Activated CD4-positive, alpha-beta T cell treated with anti-CD3 and anti-CD28 coated beads, Interleukin-2, amount 10 ng/mL, durations not matched to agents 24 days and 14 days (primary cell): ENCODE data around the gene TSHZ2. TPM values are rescaled to one million over a fixed set of nuclear protein-coding genes. Genes with fewer than 3 reads are reported as not detected.

Experiments used
- DNase-seq: peaks from one replicate; pipeline ENCODE4 v3.0.0; 2022
- H3K27ac Mint-ChIP-seq: one replicate; pipeline ENCODE4 v1.8.0; 2022; ENCODE audit warnings: mild to moderate bottlenecking, mixed read lengths
- H3K27me3 Mint-ChIP-seq: one replicate; pipeline ENCODE4 v1.8.0; 2022; ENCODE audit warnings: mixed read lengths
- H3K36me3 Mint-ChIP-seq: one replicate; pipeline ENCODE4 v1.8.0; 2022; ENCODE audit warnings: low read depth, mild to moderate bottlenecking, mixed read lengths
- H3K4me1 Mint-ChIP-seq: one replicate; pipeline ENCODE4 v1.8.0; 2021; ENCODE audit warnings: mixed read lengths
- H3K4me3 Mint-ChIP-seq: one replicate; pipeline ENCODE4 v1.8.0; 2022; ENCODE audit warnings: mild to moderate bottlenecking, moderate library complexity, mixed read lengths
- H3K9me3 Mint-ChIP-seq: one replicate; pipeline ENCODE4 v1.8.0; 2021; ENCODE audit warnings: mixed read lengths
- intact Hi-C: fragments of 100-400 bp; cut with micrococcal nuclease; formaldehyde crosslinking; loops from one replicate; pipeline ENCODE4 v1.15.1; 2023
- total RNA-seq: library from RNA; stranded (reverse); gene quantifications from 2 replicates; pipeline ENCODE4 v1.2.3, GENCODE V29; 2022

The TSHZ2 gene
- total RNA-seq, 1 donor from 2014 or later = 29.5 TPM

DNA sequence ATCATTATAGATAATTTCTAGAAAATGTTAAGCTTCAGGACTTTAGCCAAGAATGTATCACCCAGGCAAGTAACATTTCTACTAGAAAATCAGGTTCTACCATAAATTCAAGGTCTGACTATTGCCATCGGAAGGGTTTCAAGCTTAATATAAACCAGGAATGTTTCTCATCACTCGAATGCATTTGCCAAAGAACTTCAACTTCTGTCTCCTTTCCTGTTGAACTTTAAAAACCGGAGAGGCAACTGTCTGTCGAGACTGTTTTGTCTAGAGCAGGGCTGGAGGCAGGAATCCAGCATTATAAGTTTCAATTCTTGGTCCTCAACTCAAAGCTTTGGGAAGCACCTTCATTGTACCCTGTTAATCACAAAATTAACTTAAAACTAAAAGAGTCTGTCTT, 356.8 kb downstream of the TSHZ2 start:
- peaks cover 5% of the 10 kb centered on the region for H3K4me1 Mint-ChIP-seq
- H3K27me3 Mint-ChIP-seq = no peaks in the 10 kb centered on the region
- peaks cover 11% of the 10 kb centered on the region for H3K36me3 Mint-ChIP-seq
- intact Hi-C loops = no loop called here
- H3K27ac Mint-ChIP-seq = no peak overlapping the region
- no peak overlapping the region for H3K4me3 Mint-ChIP-seq
- no peak for DNase-seq
- H3K9me3 Mint-ChIP-seq = peaks cover 3% of the 10 kb centered on the region

GRCh38 chr20:53329781-53330180, 357.6 kb downstream of the TSHZ2 start:
- Mint-ChIP-seq H3K9me3 (peaks cover 4% of the 10 kb centered on the region), H3K4me3 (no peak overlapping the region), H3K36me3 (peaks cover 8% of the 10 kb centered on the region), H3K4me1 (peaks cover 5% of the 10 kb centered on the region), H3K27me3 (no peaks in the 10 kb centered on the region), H3K27ac (no peak overlapping the region)
- DNase-seq = no peak
- intact Hi-C loops = no loop called here

DNA sequence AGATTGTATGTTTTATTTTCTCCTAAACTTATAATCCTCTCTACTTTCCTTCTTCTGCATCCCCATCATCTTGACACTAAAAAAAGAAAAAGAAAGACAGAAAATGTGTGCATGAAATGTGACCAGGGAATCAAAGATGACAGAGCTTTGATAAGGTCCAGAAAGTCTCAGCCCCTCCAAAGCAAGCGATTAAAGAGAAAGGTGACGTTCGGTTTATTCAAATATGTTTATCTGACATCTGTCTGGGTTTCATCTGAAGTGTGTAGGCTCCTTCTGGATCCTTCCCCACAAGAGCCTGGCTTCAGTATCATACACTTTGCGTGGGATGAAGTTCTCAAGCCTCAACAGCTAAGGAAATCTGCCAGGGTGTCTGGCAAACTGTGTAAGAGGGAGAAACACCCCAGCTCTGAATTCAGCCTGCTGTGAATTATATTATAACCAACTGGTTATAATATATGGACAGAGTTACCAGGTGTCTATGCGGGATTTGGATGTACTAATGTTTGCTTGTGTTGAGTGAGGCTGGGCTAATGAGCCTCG, 358.5 kb downstream of the TSHZ2 start:
- peaks cover 3% of the 10 kb centered on the region for H3K4me1 Mint-ChIP-seq
- no peak for DNase-seq
- H3K9me3 Mint-ChIP-seq = peaks cover 4% of the 10 kb centered on the region
- H3K4me3 Mint-ChIP-seq = no peak overlapping the region
- intact Hi-C loops = no loop called here
- peaks cover 4% of the 10 kb centered on the region for H3K36me3 Mint-ChIP-seq
- H3K27me3 Mint-ChIP-seq = no peaks in the 10 kb centered on the region
- no peak overlapping the region for H3K27ac Mint-ChIP-seq

DNA sequence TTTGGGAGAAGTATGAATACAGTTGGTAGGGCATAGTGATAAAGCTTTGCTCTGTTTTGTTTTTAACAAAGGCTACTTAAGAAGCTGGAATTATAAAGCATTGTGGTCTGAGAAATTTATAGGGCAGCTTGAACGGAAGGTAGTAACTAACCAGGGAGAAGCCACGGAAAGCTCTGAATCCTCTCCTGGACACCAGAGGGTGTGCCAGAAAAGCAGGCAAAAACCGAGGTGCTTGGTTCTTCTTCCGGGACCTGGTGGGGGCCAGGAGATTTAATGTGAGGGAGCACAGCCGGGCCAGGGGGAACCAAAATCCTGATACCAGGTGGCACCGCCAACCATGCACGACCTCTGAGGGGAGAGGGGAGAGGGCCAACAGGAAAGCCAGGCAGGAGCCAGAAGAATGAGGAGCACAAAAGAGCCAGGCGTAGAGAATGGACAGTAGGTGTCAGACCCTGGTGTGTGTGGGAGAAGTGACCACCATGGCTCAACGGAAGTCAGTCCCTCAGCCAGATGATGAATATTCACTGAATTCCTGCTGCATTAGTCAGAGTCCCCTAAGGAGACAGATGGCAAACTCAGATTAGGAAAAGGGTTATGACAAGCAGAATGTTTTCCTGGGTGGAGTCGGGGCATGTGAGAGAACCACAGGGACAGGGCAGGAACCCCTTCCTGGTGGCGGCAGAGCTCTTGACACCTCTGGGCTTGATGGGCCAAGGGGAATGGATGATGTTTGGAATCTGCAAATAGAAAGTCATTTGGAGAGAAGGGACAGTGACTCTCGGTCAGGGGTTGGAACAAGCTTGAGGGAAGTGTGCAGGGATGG, 359.2 kb downstream of the TSHZ2 start:
- DNase-seq = no peak
- Mint-ChIP-seq H3K4me1 (peaks cover 3% of the 10 kb centered on the region), H3K9me3 (peaks cover 4% of the 10 kb centered on the region), H3K27ac (no peak overlapping the region), H3K4me3 (no peak overlapping the region), H3K27me3 (no peaks in the 10 kb centered on the region), H3K36me3 (peaks cover 4% of the 10 kb centered on the region)
- intact Hi-C loops = no loop called here

DNA sequence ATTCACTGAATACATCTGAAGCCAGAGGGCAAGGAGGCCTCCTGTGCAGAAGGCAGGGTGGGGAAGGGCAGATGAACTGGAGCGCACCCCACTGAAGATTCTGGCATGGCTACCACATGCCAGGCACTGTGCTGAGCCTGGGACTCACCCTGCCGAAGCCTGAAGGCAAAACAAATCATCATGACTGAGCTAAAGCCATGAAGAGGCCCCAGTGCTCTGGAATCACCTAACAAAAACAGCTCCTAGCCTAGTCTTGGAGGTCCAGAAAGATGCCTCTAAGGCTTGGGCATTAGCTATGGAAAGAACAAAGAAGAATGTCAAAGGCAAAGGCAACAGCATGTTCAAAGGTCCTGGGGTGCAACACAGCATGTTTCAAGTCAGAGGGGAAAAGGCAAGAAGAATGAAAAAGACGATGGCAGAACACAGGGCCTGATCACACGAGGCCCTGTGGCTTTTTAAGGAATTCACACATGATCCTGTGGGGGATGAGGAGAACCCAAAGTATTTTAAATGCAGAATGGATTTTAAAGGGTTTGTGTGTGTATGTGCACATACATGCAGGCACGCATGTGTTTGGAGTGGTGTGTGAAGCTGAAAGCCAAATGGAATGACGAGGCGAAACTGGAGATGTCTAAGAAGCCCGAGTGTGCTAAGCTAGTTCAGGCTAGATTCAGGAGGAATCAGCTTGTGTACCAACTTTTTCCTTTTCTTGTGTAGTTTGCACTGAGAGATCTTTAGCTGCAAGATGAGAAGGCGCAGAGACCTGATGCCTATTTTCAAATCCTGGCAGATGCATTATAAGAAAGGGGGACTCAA, 360.1 kb downstream of the TSHZ2 start:
- Mint-ChIP-seq H3K27me3 (no peaks in the 10 kb centered on the region), H3K36me3 (peaks cover 4% of the 10 kb centered on the region), H3K4me3 (no peak overlapping the region), H3K9me3 (peaks cover 4% of the 10 kb centered on the region), H3K27ac (no peak overlapping the region), H3K4me1 (peaks cover 3% of the 10 kb centered on the region)
- intact Hi-C loops = no loop called here
- no peak for DNase-seq

GRCh38 chr20:53334861-53335260, 362.7 kb downstream of the TSHZ2 start:
- H3K36me3 Mint-ChIP-seq = peaks cover 4% of the 10 kb centered on the region
- no peak overlapping the region for H3K4me3 Mint-ChIP-seq
- H3K9me3 Mint-ChIP-seq = peaks cover 4% of the 10 kb centered on the region
- no peaks in the 10 kb centered on the region for H3K27me3 Mint-ChIP-seq
- peaks cover 3% of the 10 kb centered on the region for H3K4me1 Mint-ChIP-seq
- no peak for DNase-seq
- no peak overlapping the region for H3K27ac Mint-ChIP-seq
- intact Hi-C loops = no loop called here

DNA sequence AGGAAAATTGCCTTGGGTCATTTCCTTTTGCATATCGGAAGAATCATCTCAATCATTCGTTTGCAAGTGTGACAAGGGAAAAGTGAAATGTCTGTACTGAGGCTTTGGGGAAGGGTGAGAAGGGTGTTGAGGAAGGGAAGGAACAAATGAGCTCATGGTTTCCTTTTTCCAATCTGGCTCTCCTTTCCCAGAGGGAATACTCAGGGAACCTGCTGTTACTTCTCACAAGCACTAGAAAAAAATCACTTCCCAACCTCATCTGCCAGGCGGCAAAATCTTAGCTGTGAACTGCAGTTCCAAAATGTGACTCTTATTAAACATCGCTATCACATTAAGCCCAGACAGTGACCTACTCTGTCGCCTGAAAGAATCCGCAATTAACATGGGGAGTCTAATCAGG, 363.4 kb downstream of the TSHZ2 start:
- H3K4me3 Mint-ChIP-seq = no peak overlapping the region
- H3K4me1 Mint-ChIP-seq = peaks cover 3% of the 10 kb centered on the region
- intact Hi-C loops = no loop called here
- no peak for DNase-seq
- peaks cover 4% of the 10 kb centered on the region for H3K36me3 Mint-ChIP-seq
- H3K27ac Mint-ChIP-seq = no peak overlapping the region
- peaks cover 4% of the 10 kb centered on the region for H3K9me3 Mint-ChIP-seq
- no peaks in the 10 kb centered on the region for H3K27me3 Mint-ChIP-seq

GRCh38 chr20:53336892-53337291, 364.7 kb downstream of the TSHZ2 start:
- intact Hi-C loops = no loop called here
- peaks cover 2% of the 10 kb centered on the region for H3K36me3 Mint-ChIP-seq
- peaks cover 3% of the 10 kb centered on the region for H3K4me1 Mint-ChIP-seq
- H3K27me3 Mint-ChIP-seq = no peaks in the 10 kb centered on the region
- H3K9me3 Mint-ChIP-seq = peaks cover 4% of the 10 kb centered on the region
- no peak for DNase-seq
- H3K4me3 Mint-ChIP-seq = no peak overlapping the region
- no peak overlapping the region for H3K27ac Mint-ChIP-seq

DNA sequence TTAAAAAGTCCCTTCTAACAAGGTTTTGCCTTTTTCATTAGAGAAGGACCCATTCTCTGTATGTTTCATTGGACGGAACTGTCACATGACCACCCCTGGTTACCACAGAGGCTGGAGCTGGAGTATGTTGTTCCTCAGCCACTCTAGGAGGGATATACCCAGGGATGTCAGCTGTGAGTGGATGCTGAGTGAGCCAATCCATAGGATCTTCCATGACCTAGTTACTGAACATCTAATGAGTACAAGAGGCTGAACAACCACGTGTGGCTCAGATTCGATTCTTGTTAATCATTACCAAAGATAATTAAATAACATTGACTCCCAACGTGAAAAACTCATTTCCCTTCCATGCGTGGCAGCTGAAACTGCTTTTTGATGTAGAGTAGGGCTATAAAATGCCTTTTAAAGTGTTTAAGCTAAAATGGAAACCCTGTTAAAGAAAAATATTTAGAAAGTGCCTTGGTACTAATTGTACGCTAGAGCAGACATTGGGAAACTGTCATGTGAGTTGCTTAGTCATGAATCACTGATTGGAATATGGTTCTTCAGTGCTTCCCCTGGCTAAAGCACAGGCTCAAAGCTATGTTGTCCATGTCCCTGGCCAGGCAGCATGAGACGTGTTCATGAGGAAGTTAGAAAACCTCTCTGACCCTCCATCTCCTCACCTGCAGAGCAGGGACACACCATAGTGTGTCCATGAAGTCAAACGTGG, 365.4 kb downstream of the TSHZ2 start:
- no peaks in the 10 kb centered on the region for H3K27me3 Mint-ChIP-seq
- no peak overlapping the region for H3K27ac Mint-ChIP-seq
- peaks cover 3% of the 10 kb centered on the region for H3K4me1 Mint-ChIP-seq
- H3K9me3 Mint-ChIP-seq = peaks cover 4% of the 10 kb centered on the region
- intact Hi-C loops = no loop called here
- no peak for DNase-seq
- H3K4me3 Mint-ChIP-seq = no peak overlapping the region
- H3K36me3 Mint-ChIP-seq = no peaks in the 10 kb centered on the region

- H3K9me3 Mint-ChIP-seq = peaks cover 3% of the 10 kb centered on the region
- peaks cover 3% of the 10 kb centered on the region for H3K4me1 Mint-ChIP-seq
- no peaks in the 10 kb centered on the region for H3K27me3 Mint-ChIP-seq
- no peak overlapping the region for H3K4me3 Mint-ChIP-seq
- intact Hi-C loops = no loop called here
- no peaks in the 10 kb centered on the region for H3K36me3 Mint-ChIP-seq
- H3K27ac Mint-ChIP-seq = no peak overlapping the region
- no peak for DNase-seq
Observed at GRCh38 chr20:53338716-53339115, 366.6 kb downstream of the TSHZ2 start.

DNA sequence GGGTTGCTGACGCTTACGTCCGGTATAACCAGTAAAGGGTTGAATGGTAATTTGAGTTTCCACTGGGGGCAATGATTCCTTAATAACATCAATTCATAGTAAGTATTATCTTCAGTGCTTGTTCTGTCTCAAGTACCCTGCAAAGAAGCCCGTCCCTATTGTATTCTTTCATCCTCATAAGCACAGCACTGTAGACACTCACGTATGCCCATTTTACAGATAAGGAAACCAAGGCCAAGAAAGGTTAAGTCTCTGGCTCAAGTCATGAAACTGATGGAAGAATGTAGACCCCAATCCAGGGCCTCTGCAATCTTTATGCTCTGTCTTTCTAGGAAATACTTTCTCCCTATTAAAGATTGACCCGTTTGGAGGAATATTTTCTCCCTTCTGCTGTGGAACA, 370.3 kb downstream of the TSHZ2 start:
- Mint-ChIP-seq H3K4me3 (no peak overlapping the region), H3K9me3 (no peaks in the 10 kb centered on the region), H3K36me3 (no peaks in the 10 kb centered on the region), H3K27ac (no peak overlapping the region), H3K4me1 (no peaks in the 10 kb centered on the region), H3K27me3 (no peaks in the 10 kb centered on the region)
- intact Hi-C loops = no loop called here
- DNase-seq = no peak

DNA sequence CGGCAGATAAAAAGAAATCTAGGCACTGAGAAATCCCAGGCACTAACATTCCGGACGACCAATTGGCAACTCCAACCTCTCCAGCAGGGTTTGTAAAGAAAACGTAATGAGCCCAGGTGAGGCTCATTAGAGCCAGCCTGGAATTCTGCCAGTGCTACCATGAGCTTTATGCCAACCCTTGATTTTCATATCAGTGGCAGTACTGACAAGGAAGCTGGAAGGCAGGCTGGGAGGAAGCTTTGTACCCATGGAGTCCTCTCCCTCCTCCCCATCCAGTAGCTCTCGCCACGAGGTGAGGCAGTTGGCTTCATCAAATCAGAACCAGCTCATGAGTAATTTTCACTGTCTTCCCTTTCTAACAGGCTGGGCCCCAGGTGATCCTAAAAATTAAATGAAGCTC, 371.3 kb downstream of the TSHZ2 start:
- Mint-ChIP-seq H3K36me3 (peaks cover under 1% of the 10 kb centered on the region), H3K27ac (no peak overlapping the region), H3K4me1 (no peaks in the 10 kb centered on the region), H3K9me3 (no peaks in the 10 kb centered on the region), H3K4me3 (no peak overlapping the region), H3K27me3 (no peaks in the 10 kb centered on the region)
- DNase-seq = no peak
- intact Hi-C loops = no loop called here

DNA sequence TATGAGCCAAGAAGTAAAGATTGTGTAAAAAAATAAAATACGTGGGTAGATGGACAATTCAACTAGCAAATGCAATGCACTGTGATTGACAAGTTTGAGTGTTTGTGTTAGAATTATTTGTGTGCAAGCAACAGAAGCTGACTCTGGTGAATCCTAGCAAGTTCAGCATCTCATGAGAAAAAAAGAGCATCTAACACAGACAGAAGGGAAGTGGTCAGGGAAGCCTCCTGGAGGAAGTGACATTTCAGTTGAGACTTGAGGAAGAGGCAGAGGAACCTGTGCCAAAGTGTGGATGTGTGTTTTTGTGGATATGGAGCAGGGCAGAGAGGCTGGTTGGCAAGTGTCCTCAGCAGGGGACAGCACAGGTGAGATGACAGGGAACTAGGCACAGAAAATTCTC, 372.7 kb downstream of the TSHZ2 start:
- Mint-ChIP-seq H3K4me3 (no peak overlapping the region), H3K27ac (no peak overlapping the region), H3K36me3 (peaks cover 4% of the 10 kb centered on the region), H3K9me3 (no peaks in the 10 kb centered on the region), H3K27me3 (no peaks in the 10 kb centered on the region), H3K4me1 (no peaks in the 10 kb centered on the region)
- DNase-seq = no peak
- intact Hi-C loops = no loop called here
